ENCODE data around the gene ETS1.

Gene ETS1

GRCh38 chr11:128482092-128482491 lies 105.3 kb downstream of the ETS1 start:
- DNase-seq (ENCODE audit: low read depth): no peak

DNA sequence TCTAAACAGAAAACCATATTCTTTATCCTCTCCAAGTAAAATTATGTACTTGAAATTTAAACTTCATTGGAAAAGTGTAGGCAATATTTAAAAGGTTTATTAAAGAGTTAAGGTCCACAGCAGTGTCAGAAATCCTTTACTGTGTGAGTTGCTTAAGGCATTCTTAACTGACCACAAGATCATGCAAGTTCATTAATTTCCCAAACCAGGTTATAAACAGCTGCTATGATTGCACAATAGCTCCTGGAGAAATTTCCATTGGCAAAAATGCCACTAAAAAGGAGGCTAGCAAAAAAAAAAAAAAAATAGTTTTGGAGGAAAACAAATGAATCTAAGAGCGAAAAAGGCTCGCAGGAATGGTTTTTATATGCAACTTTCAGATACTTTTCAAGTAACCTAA lies 106.2 kb downstream of the ETS1 start:
- no peak for DNase-seq (ENCODE audit: low read depth)

- DNase-seq (ENCODE audit: low read depth): no peak
Measured at GRCh38 chr11:128480665-128481064, 106.7 kb downstream of the ETS1 start.

- no peak for DNase-seq (ENCODE audit: low read depth)
Measured at GRCh38 chr11:128480066-128480465, 107.3 kb downstream of the ETS1 start.

GRCh38 chr11:128479144-128479543 lies 108.2 kb downstream of the ETS1 start:
- no peak for DNase-seq (ENCODE audit: low read depth)

DNA sequence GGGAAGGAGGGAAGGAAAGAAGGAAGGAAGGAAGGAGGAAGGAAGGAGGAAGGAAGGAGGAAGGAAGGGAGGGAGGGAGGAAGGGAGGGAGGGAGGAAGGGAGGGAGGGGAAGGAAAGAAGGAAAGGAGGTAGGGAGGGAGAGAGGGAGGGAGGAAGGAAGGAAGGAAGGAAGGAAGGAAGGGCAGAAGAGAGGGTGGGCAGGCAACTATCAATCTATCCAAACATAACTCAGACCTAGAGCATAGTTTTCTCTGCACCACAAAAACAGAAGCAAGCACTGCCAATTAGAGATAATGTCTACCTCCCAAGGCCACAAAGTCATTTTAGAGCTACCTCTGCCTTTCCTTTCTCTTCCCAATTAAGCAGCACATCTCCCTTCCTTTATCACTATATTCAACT lies 109.1 kb downstream of the ETS1 start:
- DNase-seq (ENCODE audit: low read depth): no peak

GRCh38 chr11:128477811-128478210 lies 109.5 kb downstream of the ETS1 start:
- no peak for DNase-seq (ENCODE audit: low read depth)

DNA sequence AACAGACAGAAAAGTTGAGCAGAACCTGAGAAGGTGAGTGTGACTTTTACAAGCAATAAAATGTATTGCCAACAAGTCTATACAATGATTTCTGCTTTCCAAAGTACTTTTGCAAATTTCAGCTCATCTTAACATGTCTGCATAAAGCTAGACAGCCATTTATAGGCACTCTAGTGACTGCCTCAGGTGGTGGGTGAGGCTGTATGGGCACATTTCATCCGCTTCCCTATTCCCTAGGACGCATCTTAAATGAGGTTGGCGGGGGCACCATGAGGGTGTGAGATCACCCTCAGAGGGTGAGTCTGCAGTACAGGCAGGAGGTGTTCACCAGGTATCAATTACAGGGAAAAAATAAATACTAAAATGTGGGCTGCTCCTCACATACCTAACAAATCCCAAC lies 110.1 kb downstream of the ETS1 start:
- DNase-seq (ENCODE audit: low read depth): no peak

DNA sequence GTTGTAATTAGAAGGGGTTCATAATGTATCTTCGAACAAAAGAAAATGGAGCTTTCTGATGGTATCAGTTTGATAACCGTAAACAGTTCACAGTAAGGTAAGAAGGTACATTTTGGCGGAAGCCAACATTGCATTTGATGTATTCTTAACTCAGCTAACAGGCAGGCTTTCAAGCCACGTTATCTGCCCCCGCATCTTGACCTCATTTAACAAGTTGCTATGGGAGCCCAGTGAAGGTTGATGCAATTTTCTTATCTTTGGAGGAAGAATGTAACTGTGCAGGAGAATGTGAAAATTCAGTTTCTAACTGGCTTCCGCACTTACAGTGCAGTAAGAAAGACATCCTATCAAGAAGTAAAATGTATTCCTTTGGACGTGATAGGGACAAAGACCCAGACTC lies 110.6 kb downstream of the ETS1 start:
- DNase-seq (ENCODE audit: low read depth): no peak

DNA sequence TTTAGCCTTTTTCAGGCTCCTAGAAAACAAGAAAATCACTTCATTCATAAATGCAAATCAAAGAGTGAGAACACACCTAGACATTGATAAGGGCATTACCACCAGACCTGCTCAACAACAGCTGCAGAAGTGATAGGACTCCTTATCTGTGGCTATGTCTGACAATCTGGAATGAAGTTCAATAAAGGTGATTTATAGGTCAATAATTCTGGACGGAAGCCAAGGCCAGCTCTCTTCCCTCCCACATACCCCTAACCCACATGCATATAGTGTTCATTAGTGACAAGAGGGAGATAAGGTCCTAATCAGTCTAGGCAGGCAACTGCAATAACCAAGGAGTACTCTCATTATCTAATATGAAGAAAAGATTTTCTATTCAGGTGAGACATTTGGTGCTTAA lies 111.3 kb downstream of the ETS1 start:
- no peak for DNase-seq (ENCODE audit: low read depth)

GRCh38 chr11:128474036-128474874 lies 113.1 kb downstream of the ETS1 start:
- no peak for DNase-seq (ENCODE audit: low read depth)

DNA sequence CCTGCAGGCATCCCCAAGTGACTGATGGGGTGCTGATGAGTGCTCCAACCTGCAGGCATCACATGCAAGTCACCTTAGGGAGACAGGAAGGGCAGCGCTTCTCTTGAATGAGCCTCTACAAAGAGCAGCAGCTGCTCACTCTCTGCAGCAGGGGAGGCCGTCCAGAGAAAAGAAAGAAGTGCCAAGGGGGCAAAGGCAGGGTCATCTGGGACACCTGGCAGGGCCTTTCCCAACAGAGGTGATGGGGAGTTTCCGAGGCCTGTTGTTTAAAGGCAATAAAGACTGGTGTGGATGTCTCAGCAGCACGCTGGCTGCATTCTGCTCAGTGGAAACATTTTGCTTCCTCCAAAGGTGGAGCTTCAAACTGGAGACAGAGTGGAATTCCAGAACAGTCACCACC lies 113.7 kb downstream of the ETS1 start:
- no peak for DNase-seq (ENCODE audit: low read depth)

DNA sequence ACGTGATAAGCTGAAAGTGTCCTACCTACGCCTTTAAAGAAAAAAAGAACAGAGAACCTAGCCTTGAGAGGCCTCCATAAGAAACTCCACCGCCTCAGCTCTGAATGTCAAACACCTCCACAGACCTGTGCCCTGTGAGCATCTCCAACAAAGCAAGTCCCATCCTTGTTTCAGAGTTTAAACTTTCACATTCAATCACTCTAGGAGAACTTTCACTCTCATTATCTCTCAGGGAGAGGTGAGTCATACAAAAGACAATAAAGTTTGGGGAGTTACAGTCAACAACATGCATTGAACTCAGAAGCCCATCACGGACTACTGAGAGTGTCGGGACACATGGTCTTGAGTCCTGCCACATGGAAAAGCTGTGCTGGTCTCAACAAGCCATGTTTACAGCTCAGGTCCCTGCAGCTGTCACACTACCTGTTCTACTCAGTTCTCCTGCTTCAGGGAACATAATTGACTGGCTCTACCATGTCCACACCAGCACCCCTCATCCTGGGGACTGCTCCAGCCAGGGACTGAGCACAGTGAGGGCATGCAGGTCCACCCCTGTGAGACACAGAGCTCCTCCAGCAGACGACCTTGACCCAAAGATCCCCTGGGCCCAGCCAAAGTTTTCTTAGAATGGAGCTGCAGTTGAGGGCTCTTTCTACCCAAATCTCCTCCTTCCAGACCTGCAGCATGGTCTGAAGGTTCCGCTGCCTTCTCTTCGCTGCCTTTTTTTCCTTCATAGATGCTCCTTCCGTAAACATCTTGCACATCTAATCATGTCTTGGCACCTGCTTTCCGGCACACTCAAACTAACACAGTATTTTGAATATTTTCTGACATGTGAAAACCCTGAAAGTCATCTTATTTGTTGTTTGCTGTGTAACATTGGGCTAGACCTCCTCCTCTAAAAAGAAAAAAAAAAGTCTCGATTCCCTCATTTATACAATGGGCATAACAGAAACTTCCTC lies 114.9 kb downstream of the ETS1 start:
- DNase-seq (ENCODE audit: low read depth): no peak

DNA sequence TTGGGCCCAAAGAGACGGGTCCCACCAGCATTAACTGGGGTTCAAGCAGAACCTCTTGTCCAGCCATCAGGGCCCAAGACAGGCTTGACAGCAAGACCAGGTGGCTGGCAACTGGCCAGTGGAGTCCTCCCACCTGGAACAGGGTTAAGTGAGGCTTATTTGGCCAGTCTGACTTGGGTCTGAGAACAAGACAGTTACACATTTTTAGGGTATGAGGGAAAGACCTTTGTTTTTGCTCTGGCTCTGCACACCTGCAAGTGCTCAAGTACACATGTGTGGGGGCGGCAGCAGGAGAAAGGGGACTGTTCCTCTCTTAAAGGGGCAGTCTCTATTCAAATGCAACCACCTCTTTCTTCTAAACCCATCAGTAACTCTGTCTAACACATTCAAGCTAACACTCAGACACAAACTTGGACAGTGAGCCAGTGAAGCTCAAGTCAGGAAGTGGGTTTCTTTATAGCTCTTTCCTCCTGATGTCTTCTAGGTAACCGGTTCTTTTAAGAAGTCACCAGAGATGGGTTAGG lies 116.2 kb downstream of the ETS1 start:
- DNase-seq (ENCODE audit: low read depth): no peak

DNA sequence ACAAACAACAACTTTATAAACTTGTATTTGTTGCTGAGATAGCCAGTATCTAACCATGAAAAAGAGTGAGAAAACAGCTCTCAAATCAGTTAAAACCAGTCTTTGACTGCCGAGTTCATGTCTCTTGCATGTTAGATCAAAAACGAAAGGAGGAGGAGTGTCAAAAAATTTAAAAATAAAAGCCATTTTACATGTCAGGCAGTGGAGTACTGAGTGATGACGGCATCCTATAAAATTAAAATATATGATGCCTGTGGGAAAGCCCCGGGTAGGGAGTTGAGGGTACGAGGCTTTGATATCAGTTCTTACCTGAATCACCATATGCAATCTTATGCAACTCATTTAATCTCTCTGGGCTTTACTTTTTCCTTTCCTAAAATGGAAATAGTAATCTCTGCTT lies 117.3 kb downstream of the ETS1 start:
- DNase-seq (ENCODE audit: low read depth): no peak

- DNase-seq (ENCODE audit: low read depth): no peak
Measured at GRCh38 chr11:128469220-128469619, 118.1 kb downstream of the ETS1 start.

DNA sequence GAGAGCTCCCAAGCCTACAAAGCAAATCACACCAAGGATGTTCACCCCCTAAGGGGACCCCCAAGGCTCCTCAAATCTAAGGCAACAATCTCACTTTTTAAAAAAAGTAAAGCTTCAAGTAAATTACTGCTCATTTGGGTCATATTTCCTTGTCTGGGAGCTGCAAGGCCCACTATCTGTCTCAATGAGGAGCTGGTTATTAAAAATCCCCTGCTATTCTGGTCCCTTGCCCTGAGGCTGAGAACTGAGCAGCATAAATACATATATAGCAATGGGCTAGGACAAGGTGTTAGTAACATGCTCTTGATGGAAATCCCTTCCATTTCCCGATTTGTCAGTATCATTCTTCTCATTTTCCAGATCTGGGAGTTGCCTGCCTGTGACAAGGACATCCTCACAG lies 119.2 kb downstream of the ETS1 start:
- no peak for DNase-seq (ENCODE audit: low read depth)

GRCh38 chr11:128467610-128468041 lies 119.7 kb downstream of the ETS1 start:
- DNase-seq (ENCODE audit: low read depth): peak; percentile 99

DNA sequence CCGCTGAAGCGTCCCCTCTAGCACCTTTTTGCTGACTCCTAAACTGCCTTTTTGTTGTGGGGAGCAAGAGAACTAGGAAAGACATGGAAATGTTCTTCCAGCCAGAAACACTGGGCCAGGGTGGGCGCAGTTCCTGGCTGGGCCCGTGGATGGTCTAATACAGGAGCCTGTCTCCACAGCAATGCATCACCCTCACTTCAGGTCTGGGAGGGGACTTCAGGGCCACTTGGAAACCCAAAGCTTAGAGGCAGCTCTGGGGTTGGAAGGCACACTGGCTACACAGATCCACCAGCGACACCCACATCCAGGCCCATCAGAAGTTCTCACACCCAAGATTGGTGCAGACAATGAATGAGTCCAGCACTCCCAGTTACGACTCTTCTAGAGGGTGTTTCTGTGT lies 120.3 kb downstream of the ETS1 start:
- DNase-seq (ENCODE audit: low read depth): no peak

- DNase-seq (ENCODE audit: low read depth): no peak
Measured at GRCh38 chr11:128465946-128466705, 121.2 kb downstream of the ETS1 start.

DNA sequence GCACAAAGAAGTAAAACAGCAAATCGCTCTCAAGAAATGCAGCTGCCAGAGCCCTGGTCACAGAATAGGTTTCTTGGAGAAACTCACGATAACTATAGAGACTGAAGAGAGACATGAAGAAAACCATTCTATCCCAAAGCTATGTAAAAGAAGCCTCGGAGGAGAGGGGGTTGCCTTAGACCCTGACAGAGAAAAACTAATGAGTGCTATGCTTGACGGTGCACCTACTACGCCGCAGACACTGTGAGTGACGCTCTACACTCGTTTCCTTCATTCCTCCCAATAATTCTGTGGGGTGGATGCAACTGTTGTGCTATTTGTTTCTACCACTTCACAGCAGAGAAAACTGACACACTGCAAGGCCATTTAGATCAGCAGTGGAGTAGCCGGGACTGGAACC lies 121.8 kb downstream of the ETS1 start:
- DNase-seq (ENCODE audit: low read depth): no peak

DNA sequence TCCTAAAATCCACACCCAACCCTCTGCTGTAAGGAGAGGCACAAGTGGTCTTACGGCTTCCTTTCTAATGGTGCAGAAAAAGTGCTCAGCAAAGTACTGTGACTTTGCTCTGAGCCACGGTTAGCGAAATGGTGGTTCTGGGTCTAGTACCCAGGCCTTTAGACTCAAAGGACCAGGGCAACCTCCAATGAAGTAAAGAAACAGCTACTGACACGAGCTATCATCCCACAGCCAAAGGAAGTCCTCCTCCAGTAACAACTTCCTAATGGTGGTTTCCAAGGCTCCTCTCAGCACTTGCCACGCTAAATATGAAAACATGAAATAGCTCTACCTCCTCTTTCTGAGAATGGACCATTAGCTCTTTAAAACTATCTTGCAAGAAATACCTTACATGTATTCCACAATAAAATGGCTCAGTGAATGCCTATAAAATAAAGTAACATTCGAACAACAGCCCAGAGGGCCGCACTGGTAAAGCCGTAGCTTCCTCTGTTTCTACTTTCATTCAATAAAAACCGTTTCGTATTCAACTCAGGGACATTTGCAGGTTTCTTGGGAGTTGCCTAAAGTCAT lies 122.4 kb downstream of the ETS1 start:
- no peak for DNase-seq (ENCODE audit: low read depth)
